Psoas muscle (tissue), 8 donors: ENCODE results near the gene NTNG1. TPM values are rescaled to one million over a fixed set of nuclear protein-coding genes. Genes with fewer than 3 reads are reported as not detected.

Experiments used
- ATAC-seq, 4 donors: fragments of 200-7000 bp; cut with Tn5 transposase; one replicate each; pipeline ENCODE4 v1.9.1; 2020; ENCODE audit warnings: moderate library complexity in 3 of 4, mild to moderate bottlenecking in 2 of 4
- DNase-seq, 2 donors: peaks; one replicate each; pipeline ENCODE4 v3.0.0-alpha.2; 2020
- H3K27ac ChIP-seq: fragments of 200-600 bp; one replicate; pipeline ENCODE4 v1.8.0; 2022
- H3K27me3 ChIP-seq, 3 donors: fragments of 200-600 bp in 1 of 3; one replicate each; pipeline versions ENCODE4 v1.6.1 to v1.8.0; 2013 to 2022; ENCODE audit warnings: low read length in 2 of 3, mild to moderate bottlenecking in 2 of 3, moderate library complexity in 1 of 3; ENCODE audit not compliant: insufficient read depth in 3 of 3
- H3K36me3 ChIP-seq, 2 donors: fragments of 200-600 bp in 1 of 2; one replicate each; pipeline versions ENCODE4 v1.6.1 to v1.8.0; 2013 to 2022; ENCODE audit warnings: low read depth in 1 of 2, mild to moderate bottlenecking in 1 of 2, moderate library complexity in 1 of 2; ENCODE audit not compliant: insufficient read depth in 1 of 2
- H3K4me1 ChIP-seq: fragments of 200-600 bp; one replicate; pipeline ENCODE4 v1.8.0; 2022
- H3K4me3 ChIP-seq: fragments of 200-600 bp; one replicate; pipeline ENCODE4 v1.8.0; 2022; ENCODE audit warnings: mild to moderate bottlenecking
- H3K9me3 ChIP-seq: fragments of 200-600 bp; one replicate; pipeline ENCODE4 v1.8.0; 2022
- CTCF ChIP-seq: fragments of 200-600 bp; IDR thresholded peaks from one replicate; pipeline ENCODE4 v1.8.0; 2022; ENCODE audit warnings: antibody characterized with exemption
- WGBS, 3 donors: extraction: QIAGEN DNeasy Blood & Tissue Kit; methylation state at CpG; one replicate each; pipeline versions ENCODE4 v1.1.6 to v1.1.7; 2013; 5-methylcytosine and 5-hydroxymethylcytosine counted together
- intact Hi-C, 2 donors: fragments of 100-400 bp; cut with DNase I; formaldehyde crosslinking; loops; one replicate each; pipeline versions ENCODE4 v1.11.0 to v1.14.2; 2022
- polyA plus RNA-seq, 3 donors: library from polyadenylated mRNA; stranded (reverse); fragments of 200-250 nt; gene quantifications; one replicate each; pipeline ENCODE4 v1.2.3, GENCODE V29; 2013
- total RNA-seq, 4 donors: library from RNA; stranded (reverse); fragmentation: NEBNext Ultra II Directional in 2 of 4; extraction: Animal tissue kit (Norgen Biotek cat#: 25700) in 2 of 4; gene quantifications; one replicate each; pipeline versions ENCODE4 v1.2.1 to v1.2.4, GENCODE V29; 2021 to 2023
- donor health status: healthy with polysubstance abuse.
- donor health status: DM: no; HTN: no; CAD: no; lungs with moderate emphysema.
- donor health status: Bipolar disorder and iron deficiency.
- donor health status: healthy.
- donor health status: DM: yes; HTN: yes; CAD: no.
- donor health status: DM: no; HTN: no; CAD: no.
- donor health status: DM: no; HTN: no; CAD: no.
- donor health status: DM: yes; HTN: yes; CAD: no.

The NTNG1 gene
- total and polyA plus RNA-seq, 7 donors, result 0.01 to 0.34 (median 0.27) TPM; not detected in 4

GRCh38 chr1:107514841-107515240, 374.0 kb downstream of the NTNG1 start:
- Histone ChIP-seq H3K27me3 (no peaks in the 10 kb centered on the region), H3K27ac (no peak overlapping the region), H3K4me1 (no peaks in the 10 kb centered on the region), H3K4me3 (no peak overlapping the region), H3K36me3 (no peaks in the 10 kb centered on the region), H3K9me3 (no peaks in the 10 kb centered on the region)
- intact Hi-C loops, result no loop called here
- no peak for TF ChIP-seq CTCF
- WGBS, 3 donors, result 73 to 80% (median 76%) methylated on average over 3 of the region's 3 CpGs
- no peak for DNase-seq
- no peak for ATAC-seq

- ATAC-seq (no peak), DNase-seq (no peak)
- H3K4me3 ChIP-seq, result no peak overlapping the region
- no peaks in the 10 kb centered on the region for H3K4me1 ChIP-seq
- 85 to 87% (median 86%) methylated on average over 3 of the region's 3 CpGs for WGBS, 3 donors
- H3K36me3 ChIP-seq, result no peaks in the 10 kb centered on the region
- H3K27ac ChIP-seq, result no peak overlapping the region
- TF ChIP-seq CTCF, result no peak
- no peaks in the 10 kb centered on the region for H3K9me3 ChIP-seq
- intact Hi-C loops, result no loop called here
- no peaks in the 10 kb centered on the region for H3K27me3 ChIP-seq
Measured at GRCh38 chr1:107515702-107516101, 374.9 kb downstream of the NTNG1 start.

- Histone ChIP-seq H3K9me3 (no peaks in the 10 kb centered on the region), H3K27me3 (no peaks in the 10 kb centered on the region), H3K4me3 (no peak overlapping the region), H3K36me3 (no peaks in the 10 kb centered on the region), H3K4me1 (no peaks in the 10 kb centered on the region), H3K27ac (no peak overlapping the region)
- no peak for TF ChIP-seq CTCF
- DNase-seq (no peak), ATAC-seq (no peak)
- 61 to 68% (median 67%) methylated on average over 4 of the region's 4 CpGs for WGBS, 3 donors
- intact Hi-C loops, result no loop called here
Measured at GRCh38 chr1:107523061-107523460, 382.2 kb downstream of the NTNG1 start.

- no peak overlapping the region for H3K4me3 ChIP-seq
- ATAC-seq (no peak), DNase-seq (no peak)
- no peak overlapping the region for H3K27ac ChIP-seq
- no peak for TF ChIP-seq CTCF
- H3K36me3 ChIP-seq, result no peaks in the 10 kb centered on the region
- H3K27me3 ChIP-seq, result no peaks in the 10 kb centered on the region
- H3K4me1 ChIP-seq, result no peaks in the 10 kb centered on the region
- intact Hi-C loops, result no loop called here
- WGBS, 3 donors, result 35 to 36% (median 35%) methylated on average over 4 of the region's 4 CpGs
- H3K9me3 ChIP-seq, result no peaks in the 10 kb centered on the region
Measured at GRCh38 chr1:107523736-107524135, 382.9 kb downstream of the NTNG1 start.

GRCh38 chr1:107524301-107524700, 383.5 kb downstream of the NTNG1 start:
- ATAC-seq (no peak), DNase-seq (no peak)
- H3K27ac ChIP-seq, result no peak overlapping the region
- H3K4me3 ChIP-seq, result no peak overlapping the region
- WGBS, 3 donors, result 69 to 81% (median 73%) methylated on average over 2 of the region's 2 CpGs
- no peaks in the 10 kb centered on the region for H3K4me1 ChIP-seq
- H3K9me3 ChIP-seq, result no peaks in the 10 kb centered on the region
- no peaks in the 10 kb centered on the region for H3K27me3 ChIP-seq
- no peak for TF ChIP-seq CTCF
- intact Hi-C loops, result no loop called here
- H3K36me3 ChIP-seq, result no peaks in the 10 kb centered on the region
